Spleen (tissue), 7 donors: ENCODE results near the gene MARCHF10.

Experiments used
- POLR2A ChIP-seq, 3 donors: fragments of 450-650 bp; IDR thresholded peaks; one replicate each; pipeline ENCODE4 v1.5.1; 2017; ENCODE audit warnings: antibody characterized with exemption in 3 of 3, mild to moderate bottlenecking in 1 of 3
- POLR2AphosphoS5 ChIP-seq, 3 donors: sonication (generic); formaldehyde crosslinking; IDR thresholded peaks; one replicate each; pipeline ENCODE4 v1.5.1; 2017; ENCODE audit warnings: antibody characterized with exemption in 3 of 3
- TF ChIP-seq, protein P1 (sequence below), 11 experiments: fragments of 200-600 bp in 7 of 11; fragments of 450-650 bp in 4 of 11; sonication (generic) in 4 of 11; IDR thresholded peaks in 8 of 11; conservative IDR thresholded peaks in 3 of 11; 1 replicate in 7 of 11; 2 replicates in 4 of 11; pipeline versions ENCODE4 v1.4.0 to v1.8.0; 2016 to 2021; ENCODE audit warnings: antibody characterized with exemption in 11 of 11, inconsistent platforms in 4 of 11, mild to moderate bottlenecking in 1 of 11
- donor health status: DM: no; HTN: no; CAD: no; lungs with moderate emphysema.
- donor health status: DM: no; HTN: no; CAD: no.
- donor health status: DM: no; HTN: no; CAD: no.

DNA sequence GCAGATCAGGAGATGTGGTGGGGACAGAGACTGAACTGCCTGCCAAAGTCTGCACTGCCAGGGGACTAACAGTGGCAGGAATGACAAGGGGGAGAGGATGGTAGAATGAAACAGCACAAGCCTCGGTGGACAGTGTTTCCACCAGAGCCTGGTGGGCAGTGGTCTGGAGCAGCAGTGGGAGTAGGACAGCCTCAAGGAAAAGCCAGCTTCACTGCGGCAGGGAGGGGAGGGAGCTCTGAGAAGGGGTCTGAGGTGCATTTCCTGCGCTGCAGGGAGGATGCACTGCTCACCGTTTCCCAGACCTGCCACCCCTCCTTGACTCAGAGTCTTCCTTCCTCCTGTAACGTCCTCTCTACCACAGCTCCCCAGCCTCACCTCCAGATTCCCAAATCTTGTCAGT is 33.8 kb downstream of the MARCHF10 start:
- TF ChIP-seq POLR2AphosphoS5 (IDR thresholded peaks at IDR 0.05) (no peak), POLR2A (IDR thresholded peaks at IDR 0.05) (no peak)
- TF ChIP-seq, protein P1, sequence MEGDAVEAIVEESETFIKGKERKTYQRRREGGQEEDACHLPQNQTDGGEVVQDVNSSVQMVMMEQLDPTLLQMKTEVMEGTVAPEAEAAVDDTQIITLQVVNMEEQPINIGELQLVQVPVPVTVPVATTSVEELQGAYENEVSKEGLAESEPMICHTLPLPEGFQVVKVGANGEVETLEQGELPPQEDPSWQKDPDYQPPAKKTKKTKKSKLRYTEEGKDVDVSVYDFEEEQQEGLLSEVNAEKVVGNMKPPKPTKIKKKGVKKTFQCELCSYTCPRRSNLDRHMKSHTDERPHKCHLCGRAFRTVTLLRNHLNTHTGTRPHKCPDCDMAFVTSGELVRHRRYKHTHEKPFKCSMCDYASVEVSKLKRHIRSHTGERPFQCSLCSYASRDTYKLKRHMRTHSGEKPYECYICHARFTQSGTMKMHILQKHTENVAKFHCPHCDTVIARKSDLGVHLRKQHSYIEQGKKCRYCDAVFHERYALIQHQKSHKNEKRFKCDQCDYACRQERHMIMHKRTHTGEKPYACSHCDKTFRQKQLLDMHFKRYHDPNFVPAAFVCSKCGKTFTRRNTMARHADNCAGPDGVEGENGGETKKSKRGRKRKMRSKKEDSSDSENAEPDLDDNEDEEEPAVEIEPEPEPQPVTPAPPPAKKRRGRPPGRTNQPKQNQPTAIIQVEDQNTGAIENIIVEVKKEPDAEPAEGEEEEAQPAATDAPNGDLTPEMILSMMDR (IDR thresholded peaks at IDR 0.05 in 8 of 11, conservative IDR thresholded peaks at IDR 0.05 in 3 of 11) = no peak
